ENCODE measurements around the gene IER3IP1.

DNA sequence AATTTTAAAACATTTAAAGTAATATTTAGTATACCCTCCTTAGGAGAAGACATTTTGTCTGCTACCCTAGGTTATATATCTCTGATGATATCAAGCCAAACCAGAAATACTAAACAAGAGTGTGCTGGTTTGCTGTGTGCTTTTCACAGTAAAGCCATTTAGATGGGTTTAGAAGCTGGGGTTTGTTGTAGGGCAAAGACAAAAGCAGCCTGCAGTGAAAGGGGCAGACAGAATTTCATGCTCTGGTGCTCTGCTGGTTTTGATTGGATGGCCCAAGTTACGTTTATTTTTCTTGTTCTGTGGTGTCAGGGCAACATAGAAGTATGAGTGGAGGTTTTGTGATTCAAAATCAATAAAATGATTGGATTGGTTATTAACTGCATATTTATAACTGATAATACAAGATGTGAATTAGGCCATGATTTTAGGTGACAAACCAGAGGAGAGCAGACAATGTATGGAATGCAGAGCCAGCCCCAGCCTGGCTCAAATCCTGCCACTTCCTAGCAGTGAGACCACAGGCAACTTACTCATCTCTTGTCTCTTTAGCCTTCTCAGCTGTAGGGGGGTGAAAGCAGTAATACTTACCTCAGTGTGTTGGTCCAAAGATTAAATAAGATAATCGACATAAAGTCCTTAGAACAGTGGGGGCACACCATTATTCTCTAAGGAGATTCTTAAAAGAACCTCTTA, 30.9 kb upstream of the IER3IP1 start:
- no peak for TF ChIP-seq POLR2A (IDR thresholded peaks at IDR 0.05; ENCODE audit: low read depth, low read length)
- TF ChIP-seq TAF1 (IDR thresholded peaks at IDR 0.05; ENCODE audit: low read depth, low read length), result no peak
- no peak for TF ChIP-seq POLR2AphosphoS5 (IDR thresholded peaks at IDR 0.05; ENCODE audit: low read depth, low read length)
- TF ChIP-seq POU2F2 (IDR thresholded peaks at IDR 0.05; ENCODE audit: low read depth, low read length), result no peak
- no peak for TF ChIP-seq SPI1 (IDR thresholded peaks at IDR 0.05; ENCODE audit: low read depth, low read length)
- TF ChIP-seq PAX5 (IDR thresholded peaks at IDR 0.05; ENCODE audit: insufficient read depth, low read length, severe bottlenecking), result no peak

Data from GM12891 (cell line).